T-cell (primary cell): ENCODE results near the gene INPP4B. TPM values are rescaled to one million over a fixed set of nuclear protein-coding genes. Genes with fewer than 3 reads are reported as not detected.

Experiments
- ATAC-seq, 4 experiments: fragments of 200-7000 bp in 3 of 4; fragments of 150-1000 bp in 1 of 4; cut with Tn5 transposase; replicated peaks in 1 of 4; 1 replicate in 3 of 4; 2 replicates in 1 of 4; pipeline ENCODE4 v1.10.0; 2021; ENCODE audit warnings: moderate library complexity in 3 of 4, mild to moderate bottlenecking in 2 of 4, moderate number of reproducible peaks in 1 of 4
- CTCF ChIA-PET, 2 donors: fragments of 300-600 bp; sonication (Branson Sonifier 250); formaldehyde crosslinking; loops; one replicate each; lab custom pipeline; 2022; ENCODE audit warnings: antibody characterized with exemption in 2 of 2; lab: Charles Lee
- POLR2A ChIA-PET, 2 donors: fragments of 300-600 bp; sonication (Branson Sonifier 250); formaldehyde crosslinking; loops; one replicate each; lab custom pipeline; 2022; ENCODE audit warnings: antibody characterized with exemption in 2 of 2; lab: Charles Lee
- DNase-seq, 35 experiments: peaks; one replicate each; pipeline versions ENCODE4 v3.0.0 to v3.0.0-alpha.2; 2013 to 2023
- H3K27ac ChIP-seq: one replicate; pipeline ENCODE4 v1.5.1; 2013; ENCODE audit warnings: low read length
- H3K27me3 ChIP-seq, 2 experiments: replicated peaks in 1 of 2; 1 replicate in 1 of 2; 2 replicates in 1 of 2; pipeline versions ENCODE4 v1.6.1 to v1.7.0; 2013; ENCODE audit warnings: low read length in 1 of 2, mixed read lengths in 1 of 2; ENCODE audit not compliant: control insufficient read depth in 2 of 2, insufficient read depth in 2 of 2; ENCODE audit errors: extremely low read depth in 1 of 2
- H3K36me3 ChIP-seq, 2 donors: 1 replicate in 1 of 2; 2 replicates in 1 of 2; pipeline versions ENCODE4 v1.6.1 to v1.7.0; 2013; ENCODE audit warnings: low read length in 1 of 2; ENCODE audit not compliant: control insufficient read depth in 2 of 2, insufficient read depth in 1 of 2; ENCODE audit errors: extremely low read depth in 1 of 2
- H3K4me1 ChIP-seq, 2 experiments: 1 replicate in 1 of 2; 2 replicates in 1 of 2; pipeline versions ENCODE4 v1.6.1 to v1.7.0; 2013; ENCODE audit warnings: low read length in 2 of 2, mixed read lengths in 1 of 2; ENCODE audit not compliant: insufficient read depth in 2 of 2, control insufficient read depth in 1 of 2; ENCODE audit errors: extremely low read depth in 1 of 2
- H3K4me3 ChIP-seq, 2 donors: 1 replicate in 1 of 2; 2 replicates in 1 of 2; pipeline versions ENCODE4 v1.5.1 to v1.7.0; 2013; ENCODE audit warnings: mild to moderate bottlenecking in 2 of 2, low read length in 1 of 2, moderate library complexity in 1 of 2; ENCODE audit not compliant: control insufficient read depth in 1 of 2; ENCODE audit errors: extremely low read depth in 1 of 2
- H3K9me3 ChIP-seq: 2 replicates; pipeline ENCODE4 v1.7.0; 2013
- H3K27ac Mint-ChIP-seq, 2 donors: one replicate each; pipeline ENCODE4 v1.8.0; 2020 to 2021; ENCODE audit warnings: mild to moderate bottlenecking in 2 of 2, mixed read lengths in 2 of 2
- H3K27me3 Mint-ChIP-seq, 2 donors: one replicate each; pipeline ENCODE4 v1.8.0; 2021 to 2022; ENCODE audit warnings: mixed read lengths in 2 of 2
- H3K36me3 Mint-ChIP-seq: one replicate; pipeline ENCODE4 v1.8.0; 2021; ENCODE audit warnings: mixed read lengths
- H3K4me1 Mint-ChIP-seq, 3 donors: one replicate each; pipeline ENCODE4 v1.8.0; 2020 to 2022; ENCODE audit warnings: mixed read lengths in 3 of 3, mild to moderate bottlenecking in 1 of 3
- H3K4me3 Mint-ChIP-seq, 3 donors: one replicate each; pipeline ENCODE4 v1.8.0; 2020 to 2022; ENCODE audit warnings: mild to moderate bottlenecking in 3 of 3, mixed read lengths in 3 of 3, moderate library complexity in 3 of 3
- H3K9me3 Mint-ChIP-seq, 3 donors: one replicate each; pipeline ENCODE4 v1.8.0; 2020 to 2022; ENCODE audit warnings: mixed read lengths in 3 of 3
- WGBS: methylation state at CpG from one replicate; pipeline ENCODE4 v1.1.5; 2013; ENCODE audit warnings: missing lambda C conversion rate; ENCODE audit not compliant: insufficient coverage; 5-methylcytosine and 5-hydroxymethylcytosine counted together
- total RNA-seq, 35 experiments: library from RNA in 6 of 35; stranded (reverse) in 6 of 35; fragments of 120-200 nt in 1 of 35; gene quantifications; one replicate each; pipeline versions ENCODE4 v1.2.1 to v1.2.4 and lab custom pipeline; 2013 to 2026

The INPP4B gene
- total RNA-seq, 5 donors from 2014 or later (not counting 1 experiment from before 2014, with no cell fraction given): 47.4 to 99.7 (median 71.3) TPM

- Mint-ChIP-seq H3K4me1 (peaks cover 64 to 79% (median 73%) of the 10 kb centered on the region in 3 donors), H3K4me3 (no peak overlapping the region), H3K27me3 (no peaks in the 10 kb centered on the region), H3K9me3 (no peaks in the 10 kb centered on the region), H3K27ac (peak overlapping the region in 1 of 2 donors; percentile 43), H3K36me3 (peaks cover 23% of the 10 kb centered on the region)
- Histone ChIP-seq H3K4me3 (no peak overlapping the region), H3K36me3 (no peaks in the 10 kb centered on the region), H3K27ac (no peak overlapping the region), H3K9me3 (no peaks in the 10 kb centered on the region), H3K27me3 (no peaks in the 10 kb centered on the region), H3K4me1 (peaks cover 0 to 7% of the 10 kb centered on the region in 2 experiments)
- ChIA-PET POLR2A (no interaction called here), CTCF (interaction anchor here in 1 of 2 donors (1.1 kb wide), 1 partner anchor 24 kb away, joined by 3 read pairs; no protein-coding TSS in a partner anchor)
- WGBS: 98% methylated on average over 5 of the region's 5 CpGs
- DNase-seq (no peak), ATAC-seq (no peak)
Observed at GRCh38 chr4:142330311-142330710, 515.8 kb downstream of the INPP4B start.

GRCh38 chr4:142329313-142329712 lies 516.8 kb downstream of the INPP4B start:
- Mint-ChIP-seq H3K4me1 (peaks cover 62 to 82% (median 77%) of the 10 kb centered on the region in 3 donors), H3K4me3 (no peak overlapping the region), H3K36me3 (peaks cover 25% of the 10 kb centered on the region), H3K27me3 (no peaks in the 10 kb centered on the region), H3K27ac (no peak overlapping the region), H3K9me3 (no peaks in the 10 kb centered on the region)
- H3K4me1 ChIP-seq: peaks cover 0 to 7% of the 10 kb centered on the region in 2 experiments
- ATAC-seq (no peak), DNase-seq (no peak)
- no CpG with 5 or more reads among the region's 1 CpG for WGBS
- no peaks in the 10 kb centered on the region for H3K36me3 ChIP-seq
- POLR2A ChIA-PET: interaction anchor here in 1 of 2 donors (0.6 kb wide), 1 partner anchor 204 kb away, joined by 3 read pairs; no protein-coding TSS in a partner anchor
- no peaks in the 10 kb centered on the region for H3K27me3 ChIP-seq
- H3K27ac ChIP-seq: no peak overlapping the region
- H3K9me3 ChIP-seq: no peaks in the 10 kb centered on the region
- H3K4me3 ChIP-seq: no peak overlapping the region
- CTCF ChIA-PET: interaction anchor here in 1 of 2 donors (1.1 to 2.1 kb wide), 2 partner anchors 23 to 391 kb away, joined by 3 to 5 read pairs; no protein-coding TSS in a partner anchor

DNA sequence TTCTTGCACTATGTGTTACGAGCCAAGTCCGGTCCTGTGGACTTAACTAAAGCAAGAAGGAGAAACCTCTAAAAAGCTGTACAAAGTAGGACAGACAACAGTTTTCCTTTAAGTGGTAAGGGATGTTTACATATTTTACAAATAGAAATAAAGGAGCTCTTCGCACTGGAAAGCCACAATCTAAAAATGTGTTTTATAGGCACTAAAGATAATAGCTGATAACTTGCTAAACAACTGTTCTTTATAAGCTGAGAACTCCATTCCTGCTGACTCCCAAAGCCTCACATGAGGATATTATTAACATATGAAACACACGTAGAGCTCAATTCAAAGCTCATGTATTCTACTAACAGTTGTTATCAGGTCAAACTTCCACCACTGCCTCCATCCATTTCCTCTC lies 519.9 kb downstream of the INPP4B start:
- Histone ChIP-seq H3K4me3 (no peak overlapping the region), H3K36me3 (peaks cover 0 to 3% of the 10 kb centered on the region in 2 donors), H3K27me3 (no peaks in the 10 kb centered on the region), H3K9me3 (no peaks in the 10 kb centered on the region), H3K27ac (no peak overlapping the region), H3K4me1 (peaks cover 0 to 5% of the 10 kb centered on the region in 2 experiments)
- DNase-seq: no peak
- ChIA-PET CTCF (interaction anchor here in 1 of 2 donors (0.5 to 0.8 kb wide), 2 partner anchors 20 to 25 kb away, joined by 3 read pairs; no protein-coding TSS in a partner anchor), POLR2A (interaction anchor here (0.6 to 1.1 kb wide), 5 partner anchors 9 to 90 kb away, joined by 3 to 4 read pairs (median 3); no protein-coding TSS in a partner anchor)
- H3K4me3 Mint-ChIP-seq: no peak overlapping the region
- no peaks in the 10 kb centered on the region for H3K27me3 Mint-ChIP-seq
- H3K27ac Mint-ChIP-seq: peak overlapping the region in 1 of 2 donors; percentile 73
- no peak for ATAC-seq
- peaks cover 60 to 78% (median 76%) of the 10 kb centered on the region in 3 donors for H3K4me1 Mint-ChIP-seq
- peaks cover 0 to 7% (median 0%) of the 10 kb centered on the region in 3 donors for H3K9me3 Mint-ChIP-seq
- WGBS: no CpG with 5 or more reads among the region's 4 CpGs
- H3K36me3 Mint-ChIP-seq: peaks cover 42% of the 10 kb centered on the region

DNA sequence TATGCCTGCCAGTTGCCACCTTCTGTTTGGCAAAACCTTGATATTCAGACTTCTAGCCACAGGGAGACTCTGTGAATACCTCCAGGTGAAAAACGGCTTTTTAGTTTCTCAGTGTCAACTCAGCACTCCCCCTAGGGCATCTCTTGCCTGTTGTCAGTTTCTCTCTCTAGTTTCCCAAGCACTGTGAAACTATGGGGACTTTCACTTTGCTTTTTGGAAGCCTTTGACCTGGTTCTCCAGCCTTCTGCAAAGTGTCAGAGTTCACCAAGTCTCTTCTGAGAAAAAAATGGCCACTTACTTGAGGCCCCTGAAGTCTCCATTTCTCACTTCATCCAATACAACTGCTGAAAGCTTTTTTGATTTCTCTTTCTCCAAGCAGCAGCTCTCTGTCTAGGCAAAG lies 521.5 kb downstream of the INPP4B start:
- 50% methylated on average over 1 of the region's 1 CpG for WGBS
- Histone ChIP-seq H3K4me3 (no peak overlapping the region), H3K27me3 (no peaks in the 10 kb centered on the region), H3K9me3 (no peaks in the 10 kb centered on the region), H3K4me1 (peaks cover 0 to 3% of the 10 kb centered on the region in 2 experiments), H3K27ac (no peak overlapping the region), H3K36me3 (peaks cover 0 to 5% of the 10 kb centered on the region in 2 donors)
- peaks cover 0 to 8% (median 0%) of the 10 kb centered on the region in 3 donors for H3K9me3 Mint-ChIP-seq
- peak in 1 of 4 experiments; percentile 30 for ATAC-seq
- peaks cover 37% of the 10 kb centered on the region for H3K36me3 Mint-ChIP-seq
- H3K4me1 Mint-ChIP-seq: peaks cover 68 to 78% (median 78%) of the 10 kb centered on the region in 3 donors
- H3K27me3 Mint-ChIP-seq: no peaks in the 10 kb centered on the region
- peak overlapping the region; percentile 46 to 77 for H3K27ac Mint-ChIP-seq
- ChIA-PET CTCF (interaction anchor here in 1 of 2 donors (0.9 kb wide), 1 partner anchor 42 kb away, joined by 3 read pairs; no protein-coding TSS in a partner anchor), POLR2A (no interaction called here)
- no peak for DNase-seq
- no peak overlapping the region for H3K4me3 Mint-ChIP-seq

GRCh38 chr4:142322996-142323395 lies 523.1 kb downstream of the INPP4B start:
- H3K9me3 Mint-ChIP-seq: peaks cover 0 to 8% (median 0%) of the 10 kb centered on the region in 3 donors
- 100% methylated on average over 1 of the region's 2 CpGs for WGBS
- Histone ChIP-seq H3K27ac (no peak overlapping the region), H3K4me3 (no peak overlapping the region), H3K4me1 (peaks cover 0 to 7% of the 10 kb centered on the region in 2 experiments), H3K36me3 (peaks cover 0 to 5% of the 10 kb centered on the region in 2 donors), H3K27me3 (no peaks in the 10 kb centered on the region), H3K9me3 (no peaks in the 10 kb centered on the region)
- ChIA-PET POLR2A (no interaction called here), CTCF (no interaction called here)
- no peaks in the 10 kb centered on the region for H3K27me3 Mint-ChIP-seq
- ATAC-seq: no peak
- H3K27ac Mint-ChIP-seq: no peak overlapping the region
- H3K4me1 Mint-ChIP-seq: peaks cover 71 to 81% (median 81%) of the 10 kb centered on the region in 3 donors
- no peak for DNase-seq
- H3K4me3 Mint-ChIP-seq: no peak overlapping the region
- H3K36me3 Mint-ChIP-seq: peaks cover 41% of the 10 kb centered on the region

GRCh38 chr4:142318280-142318679 lies 527.8 kb downstream of the INPP4B start:
- Mint-ChIP-seq H3K27me3 (no peaks in the 10 kb centered on the region), H3K27ac (peak overlapping the region; percentile 28 to 50), H3K9me3 (peaks cover 0 to 8% (median 0%) of the 10 kb centered on the region in 3 donors), H3K36me3 (peaks cover 54% of the 10 kb centered on the region), H3K4me3 (no peak overlapping the region), H3K4me1 (peaks cover 80 to 85% (median 83%) of the 10 kb centered on the region in 3 donors)
- no CpG with 5 or more reads among the region's 1 CpG for WGBS
- Histone ChIP-seq H3K4me3 (no peak overlapping the region), H3K27ac (no peak overlapping the region), H3K36me3 (peaks cover 0 to 17% of the 10 kb centered on the region in 2 donors), H3K4me1 (peaks cover 10 to 22% of the 10 kb centered on the region in 2 experiments), H3K27me3 (no peaks in the 10 kb centered on the region), H3K9me3 (no peaks in the 10 kb centered on the region)
- ATAC-seq: no peak
- ChIA-PET POLR2A (no interaction called here), CTCF (no interaction called here)
- no peak for DNase-seq
